GM03348 (cell line): ENCODE results near the gene MYO1D.
"Not testable (repeated sequence)": the region's sequence is repeated elsewhere in the genome, so short reads cannot be mapped to it uniquely, and the experiment has no call there.

ENCODE experiments used
- DNase-seq: peaks from one replicate; pipeline ENCODE4 v3.0.0; 2012; ENCODE audit warnings: low spot score

Gene MYO1D

GRCh38 chr17:32731556-32732295 lies 145.2 kb downstream of the MYO1D start:
- DNase-seq = no peak

GRCh38 chr17:32727681-32728080 lies 149.2 kb downstream of the MYO1D start:
- DNase-seq = no peak

- DNase-seq = no peak
Observed at GRCh38 chr17:32725697-32726096, 151.2 kb downstream of the MYO1D start.

- no peak for DNase-seq
Observed at GRCh38 chr17:32723310-32723955, 153.5 kb downstream of the MYO1D start.

- no peak for DNase-seq
Observed at GRCh38 chr17:32722733-32723132, 154.2 kb downstream of the MYO1D start.

- DNase-seq = no peak
Observed at GRCh38 chr17:32720671-32721070, 156.3 kb downstream of the MYO1D start.

- no peak for DNase-seq
Observed at GRCh38 chr17:32719689-32720088, 157.2 kb downstream of the MYO1D start.

- not testable (repeated sequence) for DNase-seq
Observed at GRCh38 chr17:32714922-32715321, 162.0 kb downstream of the MYO1D start.

- DNase-seq = not testable (repeated sequence)
Observed at GRCh38 chr17:32714206-32714605, 162.7 kb downstream of the MYO1D start.

- no peak for DNase-seq
Observed at GRCh38 chr17:32713081-32713480, 163.8 kb downstream of the MYO1D start.

GRCh38 chr17:32709562-32709961 lies 167.4 kb downstream of the MYO1D start:
- DNase-seq = no peak

GRCh38 chr17:32701871-32702270 lies 175.1 kb downstream of the MYO1D start:
- no peak for DNase-seq

- no peak for DNase-seq
Observed at GRCh38 chr17:32699247-32699646, 177.7 kb downstream of the MYO1D start.

- no peak for DNase-seq
Observed at GRCh38 chr17:32697728-32698625, 178.9 kb downstream of the MYO1D start.

GRCh38 chr17:32696426-32696825 lies 180.5 kb downstream of the MYO1D start:
- DNase-seq = no peak

GRCh38 chr17:32695864-32696263 lies 181.1 kb downstream of the MYO1D start:
- DNase-seq = no peak

GRCh38 chr17:32693194-32693897 lies 183.6 kb downstream of the MYO1D start:
- DNase-seq = no peak

GRCh38 chr17:32692179-32692578 lies 184.7 kb downstream of the MYO1D start:
- no peak for DNase-seq

- no peak for DNase-seq
Observed at GRCh38 chr17:32689348-32689747, 187.6 kb downstream of the MYO1D start.

GRCh38 chr17:32688221-32688620 lies 188.7 kb downstream of the MYO1D start:
- DNase-seq = no peak

- no peak for DNase-seq
Observed at GRCh38 chr17:32684087-32684958, 192.6 kb downstream of the MYO1D start.
